IPS-18c (cell line): ENCODE results near the gene DUOX2.
A peak's percentile ranks its signal among the peaks of the same experiment; 100 is the strongest.

ENCODE experiments used
- H3K4me3 ChIP-seq: 2 replicates; pipeline ENCODE4 v1.7.0; 2013; ENCODE audit warnings: low read depth, mild to moderate bottlenecking, low read length, moderate library complexity; ENCODE audit not compliant: insufficient read depth
- H3K9me3 ChIP-seq: one replicate; pipeline ENCODE4 v1.6.1; 2013; ENCODE audit warnings: mild to moderate bottlenecking, low read length, moderate library complexity; ENCODE audit not compliant: control insufficient read depth, insufficient read depth

The DUOX2 gene

GRCh38 chr15:45128971-45129639 is 15.1 kb upstream of the DUOX2 start:
- no peaks in the 10 kb centered on the region for H3K9me3 ChIP-seq
- H3K4me3 ChIP-seq = peak overlapping the region; percentile 49

GRCh38 chr15:45126535-45127158 is 12.7 kb upstream of the DUOX2 start:
- Histone ChIP-seq H3K9me3 (no peaks in the 10 kb centered on the region), H3K4me3 (no peak overlapping the region)

- no peaks in the 10 kb centered on the region for H3K9me3 ChIP-seq
- no peak overlapping the region for H3K4me3 ChIP-seq
Observed at GRCh38 chr15:45123397-45123796, 9.4 kb upstream of the DUOX2 start.

GRCh38 chr15:45122719-45123118 is 8.7 kb upstream of the DUOX2 start:
- Histone ChIP-seq H3K4me3 (no peak overlapping the region), H3K9me3 (no peaks in the 10 kb centered on the region)

GRCh38 chr15:45121706-45122417 is 7.9 kb upstream of the DUOX2 start:
- no peak overlapping the region for H3K4me3 ChIP-seq
- no peaks in the 10 kb centered on the region for H3K9me3 ChIP-seq

GRCh38 chr15:45121020-45121419 is 7.0 kb upstream of the DUOX2 start:
- Histone ChIP-seq H3K9me3 (peaks cover 3% of the 10 kb centered on the region), H3K4me3 (no peak overlapping the region)

GRCh38 chr15:45120081-45120972 is 6.4 kb upstream of the DUOX2 start:
- H3K9me3 ChIP-seq = peaks cover 3% of the 10 kb centered on the region
- H3K4me3 ChIP-seq = no peak overlapping the region

GRCh38 chr15:45118996-45119395 is 5.0 kb upstream of the DUOX2 start:
- H3K4me3 ChIP-seq = no peak overlapping the region
- peaks cover 3% of the 10 kb centered on the region for H3K9me3 ChIP-seq

- Histone ChIP-seq H3K4me3 (no peak overlapping the region; the same call in 1 of the 2 replicates), H3K9me3 (peaks cover 3% of the 10 kb centered on the region)
Observed at GRCh38 chr15:45118131-45118588, 4.2 kb upstream of the DUOX2 start.

GRCh38 chr15:45117308-45118130 is 3.5 kb upstream of the DUOX2 start:
- peak overlapping the region; percentile 29 for H3K4me3 ChIP-seq
- H3K9me3 ChIP-seq = peaks cover 3% of the 10 kb centered on the region

- Histone ChIP-seq H3K4me3 (no peak overlapping the region; the same call in 1 of the 2 replicates), H3K9me3 (peaks cover 3% of the 10 kb centered on the region)
Observed at GRCh38 chr15:45116482-45117307, 2.7 kb upstream of the DUOX2 start.

GRCh38 chr15:45116006-45116481 is 2.1 kb upstream of the DUOX2 start:
- H3K4me3 ChIP-seq = no peak overlapping the region

GRCh38 chr15:45115312-45115820 is 1.4 kb upstream of the DUOX2 start:
- H3K9me3 ChIP-seq = peaks cover 3% of the 10 kb centered on the region

More at GRCh38 chr15:45116006-45116481, 2.1 kb upstream of the DUOX2 start:
- H3K9me3 ChIP-seq = peaks cover 3% of the 10 kb centered on the region

GRCh38 chr15:45114751-45115085 is 746 bp upstream of the DUOX2 start:
- Histone ChIP-seq H3K9me3 (peaks cover 3% of the 10 kb centered on the region), H3K4me3 (no peak overlapping the region)

More at GRCh38 chr15:45115312-45115820, 1.4 kb upstream of the DUOX2 start:
- no peak overlapping the region for H3K4me3 ChIP-seq

GRCh38 chr15:45113380-45113990 is 487 bp downstream of the DUOX2 start:
- peaks cover 3% of the 10 kb centered on the region for H3K9me3 ChIP-seq
- H3K4me3 ChIP-seq = peak overlapping the region; percentile 32; the same call in 1 of the 2 replicates
